K562 (cell line): Measurements from ENCODE around the gene LIN9. TPM values are rescaled to one million over a fixed set of nuclear protein-coding genes. Genes with fewer than 3 reads are reported as not detected.

Experiments used
- CBX8 ChIP-seq: fragments of 200-600 bp; sonication (generic); IDR thresholded peaks from 2 replicates; pipeline ENCODE4 v1.6.1; 2012; ENCODE audit warnings: borderline replicate concordance, mixed run types, low read depth, mild to moderate bottlenecking, moderate library complexity, mixed read lengths, low read length, control low read depth, inconsistent platforms; ENCODE audit not compliant: poor library complexity, severe bottlenecking; ENCODE audit errors: extremely low read depth
- CREB1 ChIP-seq, 2 experiments: sonication (generic) in 1 of 2; formaldehyde crosslinking in 1 of 2; IDR thresholded peaks; 2 replicates each; pipeline versions ENCODE4 v1.6.1 to v1.8.0; 2012 to 2022; ENCODE audit warnings: inconsistent platforms in 1 of 2, mild to moderate bottlenecking in 1 of 2, missing genetic modification reagents in 1 of 2, moderate library complexity in 1 of 2
- FOXM1 ChIP-seq, 2 experiments: fragments of 450-650 bp in 1 of 2; sonication (generic) in 1 of 2; formaldehyde crosslinking in 1 of 2; IDR thresholded peaks; 2 replicates each; pipeline versions ENCODE4 v1.6.1 to v1.9.0; 2017 to 2022; ENCODE audit warnings: low read depth in 2 of 2, mild to moderate bottlenecking in 2 of 2, missing genetic modification reagents in 1 of 2, moderate library complexity in 1 of 2
- GTF2F1 ChIP-seq: IDR thresholded peaks from 2 replicates; pipeline ENCODE4 v1.6.1; 2011; ENCODE audit warnings: low read depth, low read length, improper control_type of control experiment
- MTA3 ChIP-seq: fragments of 450-650 bp; formaldehyde crosslinking; IDR thresholded peaks from 2 replicates; pipeline ENCODE4 v1.6.1; 2017; ENCODE audit warnings: mild to moderate bottlenecking, borderline replicate concordance
- POLR2B ChIP-seq: fragments of 450-650 bp; IDR thresholded peaks from 2 replicates; pipeline ENCODE4 v1.6.1; 2018; ENCODE audit warnings: low read depth; ENCODE audit not compliant: partially characterized antibody
- PTBP1 ChIP-seq: fragments of 200-400 bp; formaldehyde crosslinking; IDR thresholded peaks from 2 replicates; pipeline ENCODE4 v1.6.1; 2017; ENCODE audit warnings: low read depth, low read length
- RBM17 ChIP-seq: fragments of 200-400 bp; formaldehyde crosslinking; IDR thresholded peaks from 2 replicates; pipeline ENCODE4 v1.6.1; 2017; ENCODE audit warnings: low read depth, mild to moderate bottlenecking, low read length, borderline replicate concordance
- RBM25 ChIP-seq: fragments of 200-400 bp; formaldehyde crosslinking; IDR thresholded peaks from 2 replicates; pipeline ENCODE4 v1.6.1; 2018; ENCODE audit warnings: low read length, low read depth, moderate library complexity; ENCODE audit not compliant: severe bottlenecking
- TOE1 ChIP-seq, 2 experiments: fragments of 450-650 bp in 1 of 2; sonication (generic) in 1 of 2; formaldehyde crosslinking in 1 of 2; IDR thresholded peaks; 2 replicates each; pipeline versions ENCODE4 v1.7.1 to v1.8.0; 2016 to 2022; ENCODE audit warnings: borderline replicate concordance in 2 of 2, mild to moderate bottlenecking in 2 of 2, antibody characterized with exemption in 1 of 2, inconsistent platforms in 1 of 2, low read depth in 1 of 2, missing genetic modification reagents in 1 of 2, moderate library complexity in 1 of 2
- ZNF239 ChIP-seq: fragments of 250-450 bp; sonication (Bioruptor Pico); IDR thresholded peaks from 2 replicates; pipeline ENCODE4 v1.4.0; 2020; ENCODE audit warnings: mild to moderate bottlenecking
- ZNF561 ChIP-seq: fragments of 450-650 bp; formaldehyde crosslinking; conservative IDR thresholded peaks from 2 replicates; pipeline ENCODE4 v1.4.0; 2020; ENCODE audit warnings: mild to moderate bottlenecking, moderate library complexity
- ZNF583 ChIP-seq: fragments of 250-450 bp; sonication (Bioruptor Pico); IDR thresholded peaks from 2 replicates; pipeline ENCODE4 v1.4.0; 2020
- ZNF668 ChIP-seq: fragments of 250-450 bp; sonication (Bioruptor Pico); IDR thresholded peaks from 2 replicates; pipeline ENCODE4 v1.8.0; 2022; ENCODE audit warnings: mild to moderate bottlenecking, inconsistent platforms
- polyA plus RNA-seq, 8 experiments: library from polyadenylated mRNA; depleted of rRNA in 4 of 8; stranded (reverse) in 5 of 8; unstranded in 3 of 8; fragments of >200 nt; fragmentation: Nextera tagmentation in 2 of 8; fragmentation: Illumina TruSeq in 1 of 8; extraction: Ambion mirVana in 2 of 8; extraction: Trizol in 1 of 8; gene quantifications; 2 replicates each; pipeline versions ENCODE4 v1.2.1 to v1.2.3, GENCODE V29; 2011 to 2014; ENCODE audit warnings: inconsistent platforms in 1 of 8, missing spikeins in 1 of 8
- total RNA-seq, 7 experiments: library from RNA; depleted of rRNA in 6 of 7; stranded (reverse); fragments of >200 nt in 6 of 7; fragmentation: Illumina TruSeq in 2 of 7; extraction: Trizol in 2 of 7; gene quantifications; 2 replicates each; pipeline versions ENCODE4 v1.2.1 to v1.2.3, GENCODE V29; 2011 to 2021; ENCODE audit warnings: low replicate concordance in 1 of 7
- TF ChIP-seq, protein P1 (sequence below): sonication (generic); formaldehyde crosslinking; IDR thresholded peaks from 2 replicates; pipeline ENCODE4 v1.8.1; 2023; ENCODE audit warnings: missing genetic modification reagents, mild to moderate bottlenecking, borderline replicate concordance
- TF ChIP-seq, protein P2 (sequence below): IDR thresholded peaks from 2 replicates; pipeline ENCODE4 v1.6.1; 2012; ENCODE audit warnings: low read depth, low read length, improper control_type of control experiment, borderline replicate concordance
- TF ChIP-seq, protein P3 (sequence below): sonication (generic); formaldehyde crosslinking; IDR thresholded peaks from 2 replicates; pipeline ENCODE4 v1.8.0; 2023; ENCODE audit warnings: mild to moderate bottlenecking, missing genetic modification reagents

The LIN9 gene
- total and polyA plus RNA-seq, 9 of the 15 experiments (the other 6 are each of a cell fraction or from before 2014, with no cell fraction given) = 18.8 to 33.0 (median 25.5) TPM

DNA sequence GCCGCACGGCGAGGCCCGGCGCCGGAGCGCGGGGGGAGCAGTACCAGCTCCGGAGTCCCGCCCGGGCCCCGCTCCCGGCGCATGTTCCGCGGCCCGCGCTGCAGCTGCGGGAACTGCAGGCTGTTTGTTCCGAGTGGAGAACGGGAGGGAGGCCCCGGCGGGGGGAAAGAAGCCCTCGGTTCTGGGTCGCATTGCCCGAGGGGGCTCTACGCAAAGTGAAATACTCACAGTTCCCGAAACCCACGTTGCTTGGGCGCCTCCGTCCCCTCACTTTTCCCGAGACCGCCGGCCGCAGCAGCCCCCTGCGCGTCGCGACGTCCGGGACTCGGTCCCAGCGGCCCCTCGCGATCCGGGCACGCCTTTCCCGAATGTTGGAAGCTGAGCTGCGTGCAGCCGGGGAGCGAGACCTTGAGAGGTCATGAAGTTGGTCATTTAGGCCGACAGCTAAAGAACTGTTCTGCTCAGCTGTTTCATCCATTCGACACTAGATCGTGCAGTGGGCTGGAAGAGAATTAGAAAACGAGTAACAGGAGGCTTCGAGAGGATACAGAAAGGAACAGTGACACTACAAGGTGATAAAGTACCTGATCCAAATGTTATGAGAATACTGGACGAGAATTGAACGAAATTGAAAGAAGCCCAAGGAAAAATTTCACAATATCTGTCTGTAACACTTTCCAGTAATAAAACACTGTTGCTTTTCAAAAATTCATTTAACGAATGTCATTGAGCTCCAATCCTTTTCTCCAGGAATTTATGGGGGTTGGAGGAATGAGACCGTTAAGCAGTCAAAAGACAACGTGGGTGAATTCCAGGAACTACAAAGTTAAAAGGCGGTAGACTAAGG lies 657 bp upstream of the LIN9 start (continued):
- TF ChIP-seq, protein P1, sequence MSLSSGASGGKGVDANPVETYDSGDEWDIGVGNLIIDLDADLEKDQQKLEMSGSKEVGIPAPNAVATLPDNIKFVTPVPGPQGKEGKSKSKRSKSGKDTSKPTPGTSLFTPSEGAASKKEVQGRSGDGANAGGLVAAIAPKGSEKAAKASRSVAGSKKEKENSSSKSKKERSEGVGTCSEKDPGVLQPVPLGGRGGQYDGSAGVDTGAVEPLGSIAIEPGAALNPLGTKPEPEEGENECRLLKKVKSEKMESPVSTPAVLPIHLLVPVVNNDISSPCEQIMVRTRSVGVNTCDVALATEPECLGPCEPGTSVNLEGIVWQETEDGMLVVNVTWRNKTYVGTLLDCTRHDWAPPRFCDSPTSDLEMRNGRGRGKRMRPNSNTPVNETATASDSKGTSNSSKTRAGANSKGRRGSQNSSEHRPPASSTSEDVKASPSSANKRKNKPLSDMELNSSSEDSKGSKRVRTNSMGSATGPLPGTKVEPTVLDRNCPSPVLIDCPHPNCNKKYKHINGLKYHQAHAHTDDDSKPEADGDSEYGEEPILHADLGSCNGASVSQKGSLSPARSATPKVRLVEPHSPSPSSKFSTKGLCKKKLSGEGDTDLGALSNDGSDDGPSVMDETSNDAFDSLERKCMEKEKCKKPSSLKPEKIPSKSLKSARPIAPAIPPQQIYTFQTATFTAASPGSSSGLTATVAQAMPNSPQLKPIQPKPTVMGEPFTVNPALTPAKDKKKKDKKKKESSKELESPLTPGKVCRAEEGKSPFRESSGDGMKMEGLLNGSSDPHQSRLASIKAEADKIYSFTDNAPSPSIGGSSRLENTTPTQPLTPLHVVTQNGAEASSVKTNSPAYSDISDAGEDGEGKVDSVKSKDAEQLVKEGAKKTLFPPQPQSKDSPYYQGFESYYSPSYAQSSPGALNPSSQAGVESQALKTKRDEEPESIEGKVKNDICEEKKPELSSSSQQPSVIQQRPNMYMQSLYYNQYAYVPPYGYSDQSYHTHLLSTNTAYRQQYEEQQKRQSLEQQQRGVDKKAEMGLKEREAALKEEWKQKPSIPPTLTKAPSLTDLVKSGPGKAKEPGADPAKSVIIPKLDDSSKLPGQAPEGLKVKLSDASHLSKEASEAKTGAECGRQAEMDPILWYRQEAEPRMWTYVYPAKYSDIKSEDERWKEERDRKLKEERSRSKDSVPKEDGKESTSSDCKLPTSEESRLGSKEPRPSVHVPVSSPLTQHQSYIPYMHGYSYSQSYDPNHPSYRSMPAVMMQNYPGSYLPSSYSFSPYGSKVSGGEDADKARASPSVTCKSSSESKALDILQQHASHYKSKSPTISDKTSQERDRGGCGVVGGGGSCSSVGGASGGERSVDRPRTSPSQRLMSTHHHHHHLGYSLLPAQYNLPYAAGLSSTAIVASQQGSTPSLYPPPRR = no peak
- TF ChIP-seq CREB1 (IDR thresholded peaks at IDR 0.05) (no peak), CREB1 (CRISPR knock-in tag; IDR thresholded peaks at IDR 0.05) (no peak; the same call in 1 of the 2 replicates), RBM25 (peak; percentile 54), MTA3 (peak; percentile 16; the same call in 1 of the 2 replicates), GTF2F1 (no peak), RBM17 (no peak), ZNF583 (CRISPR knock-in tag) (peak; percentile 67; the same call in 1 of the 2 replicates), CBX8 (no peak), POLR2B (no peak), PTBP1 (no peak), ZNF239 (CRISPR knock-in tag) (no peak), ZNF668 (CRISPR knock-in tag) (peak; percentile 63; the same call in 1 of the 2 replicates), ZNF561 (no peak), FOXM1 (IDR thresholded peaks at IDR 0.05; ENCODE audit: low read depth) (peak; percentile 65; the same call in 1 of the 2 replicates), FOXM1 (CRISPR knock-in tag; IDR thresholded peaks at IDR 0.05; ENCODE audit: low read depth) (no peak), TOE1 (IDR thresholded peaks at IDR 0.05; ENCODE audit: borderline replicate concordance) (no peak; the same call in 1 of the 2 replicates), TOE1 (CRISPR knock-in tag; IDR thresholded peaks at IDR 0.05; ENCODE audit: borderline replicate concordance, low read depth) (no peak)
- TF ChIP-seq, protein P2, sequence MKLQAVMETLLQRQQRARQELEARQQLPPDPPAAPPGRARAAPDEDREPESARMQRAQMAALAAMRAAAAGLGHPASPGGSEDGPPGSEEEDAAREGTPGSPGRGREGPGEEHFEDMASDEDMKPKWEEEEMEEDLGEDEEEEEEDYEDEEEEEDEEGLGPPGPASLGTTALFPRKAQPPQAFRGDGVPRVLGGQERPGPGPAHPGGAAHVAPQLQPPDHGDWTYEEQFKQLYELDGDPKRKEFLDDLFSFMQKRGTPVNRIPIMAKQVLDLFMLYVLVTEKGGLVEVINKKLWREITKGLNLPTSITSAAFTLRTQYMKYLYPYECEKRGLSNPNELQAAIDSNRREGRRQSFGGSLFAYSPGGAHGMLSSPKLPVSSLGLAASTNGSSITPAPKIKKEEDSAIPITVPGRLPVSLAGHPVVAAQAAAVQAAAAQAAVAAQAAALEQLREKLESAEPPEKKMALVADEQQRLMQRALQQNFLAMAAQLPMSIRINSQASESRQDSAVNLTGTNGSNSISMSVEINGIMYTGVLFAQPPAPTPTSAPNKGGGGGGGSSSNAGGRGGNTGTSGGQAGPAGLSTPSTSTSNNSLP = no peak
- TF ChIP-seq, protein P3, sequence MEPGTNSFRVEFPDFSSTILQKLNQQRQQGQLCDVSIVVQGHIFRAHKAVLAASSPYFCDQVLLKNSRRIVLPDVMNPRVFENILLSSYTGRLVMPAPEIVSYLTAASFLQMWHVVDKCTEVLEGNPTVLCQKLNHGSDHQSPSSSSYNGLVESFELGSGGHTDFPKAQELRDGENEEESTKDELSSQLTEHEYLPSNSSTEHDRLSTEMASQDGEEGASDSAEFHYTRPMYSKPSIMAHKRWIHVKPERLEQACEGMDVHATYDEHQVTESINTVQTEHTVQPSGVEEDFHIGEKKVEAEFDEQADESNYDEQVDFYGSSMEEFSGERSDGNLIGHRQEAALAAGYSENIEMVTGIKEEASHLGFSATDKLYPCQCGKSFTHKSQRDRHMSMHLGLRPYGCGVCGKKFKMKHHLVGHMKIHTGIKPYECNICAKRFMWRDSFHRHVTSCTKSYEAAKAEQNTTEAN (CRISPR knock-in tag) = no peak
